ENCODE measurements around the gene SCNN1G.
A peak's percentile ranks its signal among the peaks of the same experiment; 100 is the strongest.
"Not testable (repeated sequence)": the region's sequence is repeated elsewhere in the genome, so short reads cannot be mapped to it uniquely, and the experiment has no call there.

SCNN1G gene, protein sequence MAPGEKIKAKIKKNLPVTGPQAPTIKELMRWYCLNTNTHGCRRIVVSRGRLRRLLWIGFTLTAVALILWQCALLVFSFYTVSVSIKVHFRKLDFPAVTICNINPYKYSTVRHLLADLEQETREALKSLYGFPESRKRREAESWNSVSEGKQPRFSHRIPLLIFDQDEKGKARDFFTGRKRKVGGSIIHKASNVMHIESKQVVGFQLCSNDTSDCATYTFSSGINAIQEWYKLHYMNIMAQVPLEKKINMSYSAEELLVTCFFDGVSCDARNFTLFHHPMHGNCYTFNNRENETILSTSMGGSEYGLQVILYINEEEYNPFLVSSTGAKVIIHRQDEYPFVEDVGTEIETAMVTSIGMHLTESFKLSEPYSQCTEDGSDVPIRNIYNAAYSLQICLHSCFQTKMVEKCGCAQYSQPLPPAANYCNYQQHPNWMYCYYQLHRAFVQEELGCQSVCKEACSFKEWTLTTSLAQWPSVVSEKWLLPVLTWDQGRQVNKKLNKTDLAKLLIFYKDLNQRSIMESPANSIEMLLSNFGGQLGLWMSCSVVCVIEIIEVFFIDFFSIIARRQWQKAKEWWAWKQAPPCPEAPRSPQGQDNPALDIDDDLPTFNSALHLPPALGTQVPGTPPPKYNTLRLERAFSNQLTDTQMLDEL
- 0 to 0.07 reads per million in 2 donors for total RNA-seq

DNA sequence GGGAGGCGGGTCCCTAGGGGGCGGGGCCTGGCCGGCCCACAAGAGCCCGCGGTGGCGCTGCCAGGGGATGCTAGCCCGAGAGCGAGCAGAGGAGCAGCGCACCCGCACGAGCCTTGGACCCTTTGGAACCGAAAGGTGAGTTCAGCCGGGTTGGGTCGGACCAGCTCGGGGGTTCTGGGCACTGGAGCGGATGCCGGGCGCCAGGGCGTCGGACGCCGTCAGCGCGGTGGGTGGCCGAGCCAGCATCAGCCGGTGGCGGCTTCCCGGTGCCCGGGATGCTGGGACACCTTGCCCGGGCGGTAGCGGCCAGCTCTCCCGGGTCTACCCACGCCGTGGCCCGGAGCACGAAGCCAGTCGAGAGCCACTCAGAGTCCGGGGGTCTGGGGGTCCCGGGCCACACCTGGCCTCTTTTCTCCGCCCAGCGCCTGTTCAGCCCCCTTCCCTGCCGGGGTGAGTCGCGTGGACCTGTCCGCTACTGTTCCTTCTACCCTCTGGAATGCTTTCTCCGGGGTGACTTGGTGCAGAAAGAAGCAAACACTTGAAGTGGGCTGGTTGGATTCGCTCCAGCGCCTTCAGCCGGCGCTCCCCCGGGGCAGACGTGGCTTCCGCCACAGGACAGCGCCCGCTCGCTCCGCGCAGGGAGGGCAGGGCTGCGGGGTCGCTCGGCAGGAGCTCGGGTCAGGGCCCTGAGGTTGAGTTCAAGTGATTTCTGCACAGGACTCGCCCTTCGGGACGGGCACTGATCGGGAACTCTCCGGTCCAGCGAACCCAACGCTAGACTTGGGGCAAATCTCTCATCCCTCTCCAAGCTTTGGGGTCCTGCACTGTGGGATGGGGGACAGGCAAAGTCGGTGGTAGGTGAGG, at the start of gene SCNN1G:
TSS of gene SCNN1G (plus strand) at position 67 of the 864 bp plus-strand sequence. CDS start 3,527 bp downstream, outside the sequence.
- no peak for DNase-seq

DNA sequence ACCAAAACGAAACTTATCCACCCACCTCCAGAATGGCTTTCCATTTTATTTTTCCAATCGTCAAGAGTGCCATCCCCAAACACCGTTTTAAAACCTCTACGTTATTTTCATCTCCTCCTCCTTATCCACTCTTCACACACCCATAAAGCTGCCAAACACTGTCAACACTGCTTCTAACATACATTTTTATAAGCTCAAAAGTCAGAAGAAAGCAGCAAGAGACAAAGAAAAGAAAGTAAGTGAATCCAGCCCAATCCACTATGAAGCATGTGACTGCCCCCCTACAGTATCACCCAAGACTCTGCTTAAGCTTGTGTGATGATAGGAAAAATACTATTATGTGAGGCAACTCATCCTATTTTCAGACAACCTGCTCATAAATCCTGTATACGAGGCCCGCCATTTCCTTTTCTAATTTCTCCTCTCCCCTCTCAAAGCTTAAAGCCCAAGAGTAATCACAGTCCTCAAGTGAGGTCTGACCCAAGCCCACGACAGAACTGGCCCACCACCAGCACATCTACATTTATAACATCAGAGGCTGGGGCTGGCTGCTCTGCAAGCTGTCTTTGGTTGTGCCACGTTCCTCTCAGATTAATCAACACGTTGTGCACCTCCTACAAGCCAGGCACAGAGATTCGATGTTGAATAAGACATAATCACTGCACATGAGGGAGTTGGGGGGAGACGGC, 49.6 kb upstream of the SCNN1G start:
- DNase-seq, result no peak

DNA sequence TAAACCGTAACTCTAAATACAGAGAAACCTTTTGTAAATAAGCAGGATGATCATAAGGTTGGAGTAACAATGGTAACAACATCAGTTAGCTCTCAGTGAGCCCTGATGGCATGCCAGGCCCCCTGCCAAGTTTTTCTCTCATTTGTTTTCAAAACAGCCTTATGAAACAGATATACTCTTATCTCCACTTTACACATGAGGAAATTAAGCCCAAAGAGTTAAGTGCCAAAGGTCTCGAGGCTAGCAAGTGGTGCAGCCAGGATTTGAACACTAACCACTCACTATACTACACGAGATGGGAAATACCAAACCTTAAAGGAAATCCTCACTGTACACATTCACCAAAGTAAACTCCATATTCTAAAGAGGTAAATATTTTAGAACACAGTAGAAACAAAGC, 48.3 kb upstream of the SCNN1G start:
- no peak for DNase-seq

DNA sequence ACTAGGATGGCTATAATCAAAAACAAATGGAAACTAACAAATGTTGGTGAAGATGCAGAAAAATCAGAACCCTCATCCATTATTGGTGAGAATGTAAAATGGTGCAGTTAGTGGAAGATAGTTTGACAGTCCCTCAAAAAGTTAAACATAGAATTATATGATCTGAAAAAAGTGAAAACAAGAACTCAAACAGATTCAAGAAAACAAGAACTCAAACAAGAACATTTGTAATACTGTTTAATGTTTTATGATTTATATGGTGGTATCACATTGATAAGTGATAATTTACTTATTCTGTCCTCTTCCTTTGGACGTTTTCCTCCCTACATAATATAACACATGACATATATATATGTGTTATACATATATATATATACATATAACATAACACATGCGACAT, 45.3 kb upstream of the SCNN1G start:
- no peak for DNase-seq

DNA sequence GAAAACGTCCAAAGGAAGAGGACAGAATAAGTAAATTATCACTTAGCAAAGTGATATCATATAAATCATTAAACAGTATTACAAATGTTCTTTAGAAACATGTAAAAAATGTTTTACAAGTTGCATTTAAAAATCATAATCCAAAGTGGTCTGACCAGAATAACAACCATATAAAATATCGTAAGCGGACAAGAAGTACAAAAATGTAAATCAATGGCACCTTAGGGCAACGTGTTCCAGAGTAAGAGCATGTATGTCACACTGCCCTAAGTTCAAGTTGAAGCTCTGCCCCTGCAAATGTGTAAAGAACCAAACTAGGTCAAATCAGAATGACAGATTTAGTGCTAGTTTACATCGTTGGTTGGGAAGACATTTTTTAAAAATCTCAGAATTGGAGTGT, 44.7 kb upstream of the SCNN1G start:
- DNase-seq, result no peak

DNA sequence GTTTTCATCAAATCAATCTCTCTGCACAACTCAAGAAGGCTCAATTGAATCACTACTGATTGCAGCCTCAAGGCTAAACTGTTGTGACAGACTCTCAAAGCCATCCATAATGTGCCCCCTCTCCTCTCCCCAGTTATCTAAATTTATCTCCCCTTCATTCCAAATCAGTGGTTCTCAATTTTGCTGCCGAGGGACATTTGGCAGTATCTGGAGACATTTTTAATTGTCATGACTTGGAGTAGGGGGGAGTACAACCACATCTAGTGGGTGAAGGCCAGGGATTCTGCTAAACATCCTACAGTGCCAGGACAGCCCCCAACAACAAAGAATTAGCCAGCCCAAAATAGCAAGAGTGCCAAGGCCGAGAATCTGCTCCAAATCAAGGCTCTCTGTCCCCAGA, 42.4 kb upstream of the SCNN1G start:
- no peak for DNase-seq

DNA sequence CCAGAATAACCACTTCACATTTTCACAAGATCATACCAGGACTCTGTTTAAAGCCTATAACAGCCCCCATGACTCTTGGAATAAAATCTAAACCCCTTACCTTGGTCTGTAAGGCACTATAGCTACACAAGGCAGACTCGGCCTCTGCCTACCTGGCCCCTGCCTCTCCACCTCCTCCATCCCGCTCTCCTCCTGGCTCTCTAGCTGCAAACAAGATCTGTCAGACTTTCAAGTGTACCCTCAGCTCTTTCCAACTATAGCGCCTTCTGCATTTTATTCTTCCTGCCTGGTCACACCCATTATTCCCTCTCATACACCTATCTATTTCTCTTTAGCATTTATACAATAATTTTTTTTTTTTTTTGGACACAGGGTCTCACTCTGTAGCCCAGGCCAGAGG, 41.5 kb upstream of the SCNN1G start:
- DNase-seq, result no peak

DNA sequence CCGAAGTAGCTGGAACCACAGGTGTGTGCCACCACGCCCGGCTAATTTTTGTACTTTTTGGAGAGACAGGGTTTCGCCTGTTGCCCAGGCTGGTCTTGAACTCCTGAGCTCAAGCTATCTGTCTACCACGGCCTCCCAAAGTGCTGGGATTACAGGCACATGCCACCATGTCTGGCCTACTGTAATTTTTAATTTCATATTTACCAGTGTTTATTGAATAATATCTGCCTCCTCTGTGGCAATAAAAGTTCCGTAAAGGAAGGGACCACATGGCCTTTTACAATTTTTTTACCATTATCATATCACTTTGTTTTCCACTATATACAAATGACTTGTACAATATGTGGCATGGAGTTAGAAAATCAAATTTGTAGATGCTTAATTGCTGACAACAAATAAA, 41.0 kb upstream of the SCNN1G start:
- no peak for DNase-seq

DNA sequence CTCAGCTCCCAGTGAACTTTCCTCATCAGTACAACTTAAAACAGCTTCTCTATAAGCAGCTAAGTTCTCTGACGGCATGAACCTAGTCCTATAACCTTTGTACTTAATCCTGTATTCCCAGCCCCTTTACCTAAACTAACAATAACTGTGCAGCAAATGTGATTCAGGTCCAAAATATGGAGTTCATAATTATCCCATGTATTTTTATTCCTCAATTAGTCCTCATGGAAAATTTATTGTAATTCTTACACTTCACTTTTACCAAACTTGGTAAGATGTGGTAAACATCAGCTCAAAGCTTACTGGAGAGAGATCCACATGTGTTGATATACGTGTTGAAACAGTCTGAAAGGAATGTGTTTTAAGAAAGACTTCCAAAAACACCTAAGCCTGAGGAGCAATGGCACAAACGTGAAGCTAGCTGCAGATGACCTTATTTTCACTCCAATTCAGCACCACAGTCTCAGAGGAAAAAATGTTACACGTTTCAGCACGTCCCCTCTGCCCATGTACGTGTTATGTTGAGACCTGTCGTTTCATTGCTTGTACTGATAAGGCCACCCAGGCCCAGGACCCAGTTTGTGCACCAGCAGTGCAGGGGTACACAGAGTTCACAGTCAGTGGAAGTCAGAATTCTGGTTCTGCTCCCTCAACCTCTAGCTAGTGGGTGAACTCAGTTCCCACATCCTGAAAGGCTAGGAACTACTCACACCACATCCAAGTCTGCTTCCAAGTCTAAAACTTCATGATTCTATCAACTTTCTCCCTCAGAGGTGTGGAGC, 40.4 kb upstream of the SCNN1G start:
- no peak for DNase-seq

DNA sequence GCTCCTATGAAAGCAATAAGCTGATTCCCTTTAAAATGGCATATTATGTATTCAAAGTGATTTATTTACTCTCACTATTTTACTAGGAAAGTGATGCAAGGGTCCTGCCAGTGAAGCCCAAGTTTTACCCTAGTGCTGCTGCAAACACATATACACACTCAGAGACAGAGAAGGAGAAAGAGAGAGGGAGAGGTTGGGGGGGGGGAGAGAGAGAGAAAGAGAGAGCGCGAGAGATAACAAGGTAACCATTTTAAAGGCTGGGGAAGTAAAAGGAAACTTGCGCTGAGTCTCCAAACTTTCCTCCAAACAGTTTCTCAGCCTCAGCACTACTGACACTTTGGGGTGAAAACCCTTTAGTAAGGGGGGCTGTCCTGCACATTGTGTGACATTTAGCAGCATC, 39.2 kb upstream of the SCNN1G start:
- no peak for DNase-seq

DNA sequence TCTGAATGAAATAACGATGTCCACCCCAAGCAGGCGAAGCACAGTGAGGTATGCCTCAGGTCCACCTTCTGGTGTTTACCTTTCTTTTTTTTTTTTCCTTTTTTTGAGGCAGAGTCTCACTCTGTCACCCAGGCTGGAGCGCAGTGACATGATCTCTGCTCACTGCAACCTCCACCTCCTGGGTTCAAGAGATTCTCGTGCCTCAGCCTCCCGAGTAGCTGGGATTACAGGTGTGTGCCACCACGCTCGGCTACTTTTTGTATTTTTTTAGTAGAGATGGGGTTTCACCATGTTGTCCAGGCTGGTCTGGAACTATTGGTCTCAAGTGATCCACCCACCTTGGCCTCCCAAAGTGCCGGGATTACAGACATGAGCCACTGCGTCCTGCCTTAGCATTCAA, 38.2 kb upstream of the SCNN1G start:
- not testable (repeated sequence) for DNase-seq

DNA sequence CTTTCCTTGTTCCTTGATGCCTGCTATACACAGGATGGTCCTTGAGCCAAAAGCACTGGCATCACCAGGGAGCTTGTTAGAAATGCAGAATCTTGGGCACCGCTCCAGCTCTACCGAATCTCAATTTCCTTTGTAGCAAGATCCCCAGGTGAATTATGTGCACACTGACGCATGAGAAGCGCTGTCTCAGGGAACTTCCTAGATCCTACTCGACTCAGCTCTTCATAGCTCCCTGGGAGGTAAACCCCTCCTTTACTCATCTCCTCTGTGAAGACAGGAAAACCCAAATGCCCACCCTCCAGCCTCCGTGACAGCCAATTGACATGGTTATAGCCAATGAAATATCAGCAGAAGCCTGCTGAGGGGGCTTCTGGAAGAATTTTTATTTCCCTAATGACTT, 37.4 kb upstream of the SCNN1G start:
- no peak for DNase-seq

DNA sequence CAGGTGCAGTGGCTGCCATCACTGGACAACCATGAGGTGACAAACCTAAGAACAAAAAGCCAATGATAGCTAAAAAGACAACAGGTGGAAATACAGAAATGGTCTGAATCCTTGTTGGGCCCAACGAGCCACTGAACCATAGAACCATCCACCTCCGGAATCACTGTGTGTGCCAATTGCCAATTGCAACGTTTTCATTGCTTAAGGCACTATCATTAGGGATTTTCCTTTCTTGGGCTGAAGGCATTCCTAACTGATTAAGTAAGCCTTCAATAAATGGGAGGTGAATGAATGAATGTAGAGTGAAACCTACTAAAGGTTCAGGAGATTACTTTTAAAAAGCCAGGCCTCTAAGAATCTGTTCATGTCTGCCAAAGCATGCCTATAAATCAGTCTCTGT, 36.9 kb upstream of the SCNN1G start:
- no peak for DNase-seq

DNA sequence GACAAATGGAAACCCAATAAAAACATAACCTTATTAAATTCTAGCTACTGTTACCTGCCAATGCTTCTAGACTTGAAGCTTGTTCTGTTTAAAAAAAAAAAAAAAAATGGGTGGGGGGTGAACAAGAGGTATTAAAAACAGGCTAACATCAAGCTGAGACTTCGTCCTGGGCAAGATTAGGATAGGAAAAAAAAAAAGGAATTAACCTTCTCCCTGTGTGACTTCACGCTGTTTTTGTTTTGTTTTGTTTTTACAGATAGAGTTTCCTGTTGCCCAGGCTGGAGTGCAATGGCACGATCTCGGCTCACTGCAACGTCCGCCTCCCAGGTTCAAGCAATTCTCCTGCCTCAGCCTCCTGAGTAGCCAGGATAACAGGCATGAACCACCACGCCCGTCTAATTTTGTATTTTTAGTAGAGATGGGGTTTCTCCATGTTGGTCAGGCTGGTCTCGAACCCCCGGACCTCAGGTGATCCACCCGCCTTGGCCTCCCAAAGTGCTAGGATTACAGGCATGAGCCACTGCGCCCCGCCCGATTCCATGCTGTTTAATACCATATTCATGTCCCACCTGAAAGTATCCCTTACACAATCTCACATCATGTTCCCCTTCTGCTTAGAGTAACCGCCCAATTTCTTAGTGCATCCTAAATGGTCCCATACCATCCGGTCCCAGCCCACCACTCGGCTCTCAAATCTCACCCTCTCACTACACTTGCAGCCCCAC, 35.5 kb upstream of the SCNN1G start:
- no peak for DNase-seq

DNA sequence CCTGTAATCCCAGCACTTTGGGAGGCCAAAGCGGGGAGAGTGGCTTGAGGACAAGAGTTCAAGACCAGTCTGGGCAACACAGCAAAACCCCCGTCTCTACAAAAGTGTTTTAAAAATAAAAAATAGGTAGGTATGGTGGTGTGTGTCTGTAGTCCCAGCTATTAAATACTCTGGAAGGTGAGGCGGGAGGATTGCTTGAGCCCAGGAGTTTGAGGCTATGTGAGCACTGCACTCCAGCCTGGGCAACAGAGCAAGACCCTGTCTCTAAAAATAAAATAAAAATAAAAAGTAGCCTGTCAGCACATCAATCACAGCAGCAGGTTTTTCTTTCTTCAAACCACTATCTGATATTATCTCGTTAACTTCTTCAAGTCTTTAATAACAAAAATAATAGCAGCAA, 34.9 kb upstream of the SCNN1G start:
- DNase-seq, result no peak

DNA sequence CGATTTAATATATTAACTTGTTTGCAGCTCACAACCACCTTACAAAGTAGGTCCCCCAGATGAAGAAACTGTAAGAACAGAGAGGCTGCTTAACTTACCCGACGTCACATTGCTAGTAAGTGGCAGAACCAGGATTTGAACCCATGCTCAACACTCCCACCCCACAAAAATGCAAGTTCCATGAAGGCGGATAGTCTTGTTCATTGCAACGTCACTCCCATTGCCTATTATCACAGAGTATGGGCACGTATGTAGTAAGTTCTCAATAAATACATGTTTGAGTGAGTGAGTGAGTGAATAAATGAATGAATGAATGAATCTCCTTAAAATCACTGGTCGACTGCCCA, 34.4 kb upstream of the SCNN1G start:
- DNase-seq, result no peak

DNA sequence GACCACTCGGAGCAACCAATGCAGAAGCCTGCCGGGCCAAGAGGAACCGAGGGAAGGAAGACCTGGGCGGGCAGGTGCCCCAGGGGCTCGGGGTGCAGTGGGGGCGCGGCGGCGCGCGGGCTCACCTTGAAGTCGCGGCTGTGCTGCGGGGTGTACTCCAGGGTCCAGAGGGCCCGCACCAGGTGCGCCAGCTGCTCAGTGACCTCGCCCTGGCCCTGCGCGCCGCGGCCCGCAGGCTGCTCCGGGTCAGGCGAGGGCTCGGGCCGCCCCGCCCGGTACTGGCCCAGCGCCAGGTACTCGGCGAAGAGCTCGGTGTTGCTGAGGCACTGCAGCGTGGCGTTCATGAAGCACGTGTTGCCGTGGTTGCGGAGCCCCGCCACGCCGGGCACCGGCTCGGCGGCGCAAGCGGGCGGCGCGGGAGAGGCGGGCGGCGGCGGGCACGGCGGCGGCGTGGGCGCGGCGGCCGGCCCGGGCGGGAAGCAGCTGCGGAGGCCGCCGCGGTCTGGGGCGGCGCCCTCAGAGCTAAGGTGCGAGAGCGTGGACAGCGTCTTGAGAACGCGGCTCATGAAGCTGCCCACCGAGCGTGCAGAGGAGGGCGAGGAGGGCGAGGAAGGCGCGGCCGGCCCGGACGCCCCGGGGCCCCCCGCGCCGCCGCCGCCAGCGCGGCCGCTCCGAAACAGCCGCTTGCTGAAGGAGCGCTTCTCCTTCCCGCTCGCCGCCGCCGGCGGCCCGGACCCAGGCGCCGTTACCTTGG, 33.9 kb upstream of the SCNN1G start:
- peak; percentile 41 for DNase-seq

DNA sequence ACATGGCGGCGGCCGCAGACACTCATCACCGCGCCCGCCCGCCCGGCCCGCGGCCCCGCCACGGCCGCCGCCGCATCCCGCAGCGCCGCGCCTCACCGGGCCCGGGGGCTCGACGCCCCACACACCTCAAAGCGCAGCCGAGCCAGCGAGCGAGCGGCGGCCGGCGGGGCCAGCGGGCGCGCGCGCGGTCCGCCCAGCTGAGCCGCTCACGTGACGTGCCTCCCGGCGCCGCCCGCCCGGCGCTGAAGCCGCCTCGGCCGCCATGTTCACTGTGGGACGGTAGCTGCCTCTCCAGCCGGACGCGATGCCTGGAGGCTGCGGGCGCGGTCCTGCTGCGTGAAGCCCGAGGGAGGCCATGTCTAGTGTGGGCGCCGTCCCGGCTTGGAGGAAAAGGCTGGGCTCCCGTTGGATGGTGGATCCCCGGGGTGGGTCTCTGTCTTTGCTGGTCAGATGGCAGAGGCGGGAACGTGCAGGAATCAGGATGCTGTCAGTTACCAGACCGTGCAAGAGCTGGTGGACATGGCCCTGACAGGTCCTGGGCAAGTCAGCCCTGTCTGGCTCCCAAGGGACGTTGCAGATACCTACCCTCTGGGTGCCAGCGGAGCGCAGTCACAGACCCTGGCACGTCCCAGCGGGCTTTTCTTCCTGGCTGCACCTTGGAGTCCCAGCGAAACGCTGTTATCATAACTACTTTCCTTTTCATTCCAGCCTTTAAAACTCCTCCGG, 33.1 kb upstream of the SCNN1G start, which contains the start of gene USP31:
TSS of gene USP31 (minus strand) at position 186 of the 726 bp plus-strand sequence. CDS start at position 4, 182 bp downstream.
- peak; percentile 83 for DNase-seq

DNA sequence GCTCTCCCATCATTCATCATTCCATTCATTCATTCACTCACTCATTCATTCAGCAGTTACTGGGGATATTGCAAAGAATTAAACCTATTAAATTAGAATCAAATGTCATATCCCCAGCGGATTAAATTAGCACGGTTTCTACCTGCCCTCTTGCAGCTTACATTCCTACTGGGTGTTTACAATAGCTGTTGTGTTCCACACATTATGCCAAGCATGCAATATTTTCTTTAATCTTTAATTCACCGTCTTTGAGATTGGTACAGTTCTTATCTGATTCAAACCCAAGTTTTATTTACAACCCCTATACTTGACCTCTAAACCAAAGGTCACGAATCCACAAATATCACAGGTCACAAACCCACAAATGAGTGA, 32.6 kb upstream of the SCNN1G start:
- no peak for DNase-seq

Data from T-helper 9 cell (primary cell).